Activated CD8-positive, alpha-beta T cell treated with anti-CD3 and anti-CD28 coated beads for 36 hours (primary cell): ENCODE results near the gene NFXL1. TPM values are rescaled to one million over a fixed set of nuclear protein-coding genes. Genes with fewer than 3 reads are reported as not detected.
A peak's percentile ranks its signal among the peaks of the same experiment; 100 is the strongest.

Experiments used
- ATAC-seq: fragments of 200-7000 bp; cut with Tn5 transposase; one replicate; pipeline ENCODE4 v1.10.0; 2021; ENCODE audit warnings: mild to moderate bottlenecking, moderate library complexity
- CTCF ChIA-PET: fragments of 350-600 bp; sonication (Branson Sonifier 250); formaldehyde crosslinking; loops from one replicate; lab custom pipeline; 2021; ENCODE audit warnings: antibody characterized with exemption; lab: Charles Lee
- POLR2A ChIA-PET: fragments of 350-600 bp; sonication (Branson Sonifier 250); formaldehyde crosslinking; loops from one replicate; lab custom pipeline; 2021; ENCODE audit warnings: antibody characterized with exemption; lab: Charles Lee
- DNase-seq: peaks from one replicate; pipeline ENCODE4 v3.0.0-alpha.2; 2020
- H3K27ac Mint-ChIP-seq: one replicate; pipeline ENCODE4 v1.8.0; 2021; ENCODE audit warnings: mild to moderate bottlenecking, mixed read lengths
- H3K27me3 Mint-ChIP-seq: one replicate; pipeline ENCODE4 v1.8.0; 2021; ENCODE audit warnings: mixed read lengths
- H3K36me3 Mint-ChIP-seq: one replicate; pipeline ENCODE4 v1.8.0; 2021; ENCODE audit warnings: low read depth, mixed read lengths
- H3K4me1 Mint-ChIP-seq: one replicate; pipeline ENCODE4 v1.8.0; 2021; ENCODE audit warnings: low read depth, mixed read lengths
- H3K4me3 Mint-ChIP-seq: one replicate; pipeline ENCODE4 v1.8.0; 2021; ENCODE audit warnings: mild to moderate bottlenecking, moderate library complexity, mixed read lengths
- H3K9me3 Mint-ChIP-seq: one replicate; pipeline ENCODE4 v1.8.0; 2021; ENCODE audit warnings: mixed read lengths
- CTCF ChIP-seq: fragments of 200-600 bp; IDR thresholded peaks from one replicate; pipeline ENCODE4 v1.8.0; 2022; ENCODE audit warnings: antibody characterized with exemption, mild to moderate bottlenecking
- intact Hi-C: fragments of 100-400 bp; cut with micrococcal nuclease; formaldehyde crosslinking; loops from one replicate; pipeline ENCODE4 v1.10.0; 2022
- total RNA-seq, 2 experiments: library from RNA; stranded (reverse); gene quantifications; one replicate each; pipeline ENCODE4 v1.2.3, GENCODE V29; 2021

NFXL1 gene
- total RNA-seq, result 10 to 100 TPM; 14.0 to 14.5 TPM

DNA sequence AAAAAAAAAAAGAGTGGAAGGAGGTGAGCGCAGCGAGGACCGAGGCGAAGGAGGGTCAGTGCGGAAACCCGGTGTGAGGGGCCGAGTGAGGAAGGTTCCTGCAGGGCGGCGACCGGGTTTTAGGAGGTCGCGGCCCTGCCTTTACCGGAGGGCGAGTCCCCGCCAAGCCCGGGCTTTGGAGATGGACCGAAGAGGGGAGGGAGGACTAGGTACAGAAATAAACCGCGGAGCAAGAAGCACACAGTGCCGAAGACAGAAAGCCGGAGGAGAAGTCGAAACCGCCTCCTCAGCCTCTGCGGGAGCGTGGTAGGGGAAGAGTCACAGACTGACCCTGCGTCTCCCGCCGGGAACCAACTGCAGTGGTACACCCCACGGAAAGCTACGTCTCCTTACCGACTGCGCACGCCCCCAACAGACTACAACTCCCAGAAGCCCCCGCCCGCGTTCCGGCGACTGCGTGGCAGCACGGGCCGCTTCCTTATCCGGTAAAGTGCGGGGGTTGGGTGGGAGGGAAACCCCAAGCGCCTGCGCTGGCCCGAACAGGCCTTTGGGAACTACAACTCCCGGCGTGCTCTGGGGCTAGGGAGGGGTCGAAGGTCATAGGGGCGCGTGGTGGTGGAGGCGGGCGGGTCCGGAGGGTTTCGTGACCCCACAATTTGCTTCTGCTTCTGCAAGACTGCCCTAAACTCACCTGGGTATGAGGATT, at the start of gene NFXL1:
NFXL1 (minus strand) TSS at position 364 of the 706 bp plus-strand sequence. CDS start 380 bp downstream, outside the sequence.
- peak within 1 kb of the TSS; percentile 84 for H3K4me3 Mint-ChIP-seq

GRCh38 chr4:47954677-47955076, 40.3 kb upstream of the NFXL1 start:
- Mint-ChIP-seq H3K27ac (no peak overlapping the region), H3K4me3 (no peak overlapping the region), H3K27me3 (no peaks in the 10 kb centered on the region), H3K9me3 (no peaks in the 10 kb centered on the region), H3K36me3 (no peaks in the 10 kb centered on the region), H3K4me1 (no peaks in the 10 kb centered on the region)
- ChIA-PET POLR2A (no interaction called here), CTCF (interaction anchor here (0.8 kb wide), 1 partner anchor 20 kb away, joined by 3 read pairs; no protein-coding TSS in a partner anchor)
- ATAC-seq (no peak), DNase-seq (no peak)
- intact Hi-C loops, result no loop called here
- no peak for TF ChIP-seq CTCF

More for the DNA sequence above, at the start of gene NFXL1:
- ChIA-PET CTCF (interaction anchor here (0.9 to 1.0 kb wide), 3 partner anchors 11 to 75 kb away, joined by 3 read pairs; no protein-coding TSS in a partner anchor), POLR2A (interaction anchor here (1.3 to 2.2 kb wide), 2 partner anchors 9 to 20 kb away, joined by 4 to 6 read pairs; no protein-coding TSS in a partner anchor)
- TF ChIP-seq CTCF, result no peak
- Mint-ChIP-seq H3K36me3 (peaks cover 30% of the 10 kb centered on the region), H3K4me1 (peaks cover 33% of the 10 kb centered on the region), H3K9me3 (peaks cover 6% of the 10 kb centered on the region), H3K27ac (peak within 1 kb of the TSS; percentile 97), H3K27me3 (no peaks in the 10 kb centered on the region)
- ATAC-seq (peak; percentile 97), DNase-seq (peak; percentile 98)
- intact Hi-C loops, result no loop called here

GRCh38 chr4:47954245-47954644, 39.9 kb upstream of the NFXL1 start:
- DNase-seq (no peak), ATAC-seq (no peak)
- no peak for TF ChIP-seq CTCF
- H3K4me1 Mint-ChIP-seq, result no peaks in the 10 kb centered on the region
- no peak overlapping the region for H3K4me3 Mint-ChIP-seq
- H3K9me3 Mint-ChIP-seq, result no peaks in the 10 kb centered on the region
- H3K27ac Mint-ChIP-seq, result no peak overlapping the region
- intact Hi-C loops, result no loop called here
- H3K36me3 Mint-ChIP-seq, result no peaks in the 10 kb centered on the region
- no peaks in the 10 kb centered on the region for H3K27me3 Mint-ChIP-seq
- ChIA-PET POLR2A (no interaction called here), CTCF (no interaction called here)

DNA sequence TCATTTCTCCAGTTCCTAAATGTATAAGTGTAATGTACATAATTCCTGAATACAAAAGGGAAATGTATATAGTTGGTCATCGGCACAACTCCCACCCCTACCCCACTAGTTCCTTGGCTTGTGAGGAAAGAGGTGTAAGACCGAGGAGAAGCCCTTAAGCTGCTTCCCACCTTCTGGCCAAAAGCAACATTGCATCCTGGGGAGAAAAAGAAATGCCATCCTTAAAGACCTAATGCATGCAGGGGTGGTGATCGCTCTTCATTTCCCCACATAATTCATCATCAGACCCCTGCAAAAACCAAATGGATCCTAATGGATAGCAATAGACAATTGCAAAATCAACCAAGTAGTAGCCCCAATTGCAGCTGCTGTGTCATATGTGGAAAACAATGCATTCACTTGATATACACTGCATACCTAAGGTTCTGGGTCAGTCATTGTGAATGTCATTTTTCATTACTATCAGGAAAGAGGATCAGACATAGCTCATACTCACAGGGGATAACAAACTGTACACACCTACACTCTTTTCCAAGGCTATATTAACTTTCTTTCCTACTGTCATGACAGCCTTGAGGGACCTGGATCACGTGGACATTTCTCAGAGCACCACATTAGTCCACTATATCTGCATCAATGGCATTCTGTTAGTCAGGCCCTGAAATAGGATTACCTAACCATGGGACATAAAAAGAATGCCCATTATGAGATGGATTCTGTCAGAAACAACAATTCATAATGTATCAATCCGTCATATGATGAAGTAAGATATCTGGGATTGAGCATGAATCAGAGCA, 31.7 kb upstream of the NFXL1 start:
- H3K4me3 Mint-ChIP-seq, result no peak overlapping the region
- no peaks in the 10 kb centered on the region for H3K36me3 Mint-ChIP-seq
- ATAC-seq (no peak), DNase-seq (no peak)
- no peak for TF ChIP-seq CTCF
- H3K27me3 Mint-ChIP-seq, result no peaks in the 10 kb centered on the region
- POLR2A ChIA-PET, result interaction anchor here (0.5 kb wide), 1 partner anchor 188 kb away, joined by 3 read pairs; the partner anchor contains the start of gene TXK
- H3K4me1 Mint-ChIP-seq, result no peaks in the 10 kb centered on the region
- no peaks in the 10 kb centered on the region for H3K9me3 Mint-ChIP-seq
- intact Hi-C loops, result no loop called here
- CTCF ChIA-PET, result interaction anchor here (0.9 kb wide), 1 partner anchor 73 kb away, joined by 3 read pairs; no protein-coding TSS in a partner anchor
- no peak overlapping the region for H3K27ac Mint-ChIP-seq
